GM19324 (cell line): ENCODE data around the gene CFB.
"Not testable (repeated sequence)": the region's sequence is repeated elsewhere in the genome, so short reads cannot be mapped to it uniquely, and the experiment has no call there.

Experiments
- ATAC-seq: cut with Tn5 transposase; IDR thresholded peaks from one replicate; pipeline ENCODE4 v1.9.1; 2021; ENCODE audit warnings: mild to moderate bottlenecking, moderate library complexity; ENCODE audit not compliant: unreplicated experiment, low FRiP score

The CFB gene

DNA sequence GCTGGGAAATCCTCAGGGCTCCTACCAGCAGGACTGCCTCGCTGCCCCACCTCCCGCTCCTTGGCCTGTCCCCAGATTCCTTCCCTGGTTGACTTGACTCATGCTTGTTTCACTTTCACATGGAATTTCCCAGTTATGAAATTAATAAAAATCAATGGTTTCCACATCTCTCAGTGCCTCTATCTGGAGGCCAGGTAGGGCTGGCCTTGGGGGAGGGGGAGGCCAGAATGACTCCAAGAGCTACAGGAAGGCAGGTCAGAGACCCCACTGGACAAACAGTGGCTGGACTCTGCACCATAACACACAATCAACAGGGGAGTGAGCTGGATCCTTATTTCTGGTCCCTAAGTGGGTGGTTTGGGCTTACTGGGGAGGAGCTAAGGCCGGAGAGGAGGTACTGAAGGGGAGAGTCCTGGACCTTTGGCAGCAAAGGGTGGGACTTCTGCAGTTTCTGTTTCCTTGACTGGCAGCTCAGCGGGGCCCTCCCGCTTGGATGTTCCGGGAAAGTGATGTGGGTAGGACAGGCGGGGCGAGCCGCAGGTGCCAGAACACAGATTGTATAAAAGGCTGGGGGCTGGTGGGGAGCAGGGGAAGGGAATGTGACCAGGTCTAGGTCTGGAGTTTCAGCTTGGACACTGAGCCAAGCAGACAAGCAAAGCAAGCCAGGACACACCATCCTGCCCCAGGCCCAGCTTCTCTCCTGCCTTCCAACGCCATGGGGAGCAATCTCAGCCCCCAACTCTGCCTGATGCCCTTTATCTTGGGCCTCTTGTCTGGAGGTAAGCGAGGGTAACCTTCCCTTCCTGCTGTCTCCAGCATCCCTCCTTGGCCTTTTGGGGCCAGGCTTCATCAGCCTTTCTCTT lies at the start of gene CFB:
Gene CFB (plus strand): TSS at position 589 of the 863 bp plus-strand sequence. CDS start 127 bp downstream, at position 716.
- ATAC-seq: no peak

DNA sequence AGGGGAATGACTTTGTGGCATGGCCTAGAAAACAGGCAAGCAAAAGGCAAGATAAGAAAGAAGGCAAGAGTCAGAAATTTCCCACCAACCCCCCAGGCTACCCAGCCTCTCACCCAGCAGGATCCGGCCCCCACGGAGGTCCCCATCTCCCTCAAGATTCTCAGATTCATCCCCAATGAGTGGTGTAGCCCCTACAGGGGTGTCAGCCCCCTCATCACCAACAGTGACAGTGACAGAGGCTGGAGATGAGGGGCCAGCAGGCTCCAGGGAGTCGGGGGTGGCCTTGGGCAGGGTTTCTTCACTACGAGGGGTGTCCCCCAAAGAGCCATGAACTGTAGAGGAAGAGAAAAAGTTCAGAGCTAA lies 49.4 kb upstream of the CFB start:
- ATAC-seq: no peak

DNA sequence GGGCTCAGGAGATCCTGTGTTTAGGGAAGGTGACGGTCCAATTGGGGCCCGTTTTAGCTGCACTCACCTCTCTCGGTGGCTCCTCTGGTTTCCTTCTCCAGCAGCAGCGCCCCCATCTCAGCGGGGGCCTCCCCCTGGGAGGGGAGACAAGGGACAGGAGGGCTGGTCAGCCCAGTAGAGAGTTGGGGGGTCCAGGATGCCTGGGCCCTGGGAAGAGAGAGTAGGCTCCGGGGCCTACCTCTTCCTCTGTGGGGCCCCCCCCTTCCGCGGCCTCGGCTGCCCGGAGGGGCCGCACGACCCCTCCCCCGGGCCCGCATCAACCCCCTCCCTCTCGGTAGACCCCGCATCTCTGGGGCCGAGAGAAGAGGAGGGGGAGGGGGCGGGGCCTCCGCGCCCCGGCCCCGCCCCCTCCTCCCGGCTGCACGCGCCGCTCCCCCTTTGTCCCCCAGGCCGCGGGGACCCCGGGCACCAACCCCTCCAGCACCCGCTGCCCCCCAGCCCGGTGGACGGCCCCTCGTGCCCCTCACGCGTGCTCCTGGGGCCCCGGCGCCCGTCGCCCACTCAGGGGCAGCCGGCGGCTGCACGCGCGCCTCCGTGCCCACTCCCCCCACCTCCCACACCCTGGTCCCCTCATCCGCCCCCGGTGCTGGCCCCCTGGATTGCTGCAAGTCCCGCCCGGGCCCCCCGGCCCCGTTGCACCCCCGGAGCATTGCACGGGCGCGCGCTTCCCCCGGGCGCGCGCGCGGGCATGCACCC lies 48.9 kb upstream of the CFB start:
- no peak for ATAC-seq

DNA sequence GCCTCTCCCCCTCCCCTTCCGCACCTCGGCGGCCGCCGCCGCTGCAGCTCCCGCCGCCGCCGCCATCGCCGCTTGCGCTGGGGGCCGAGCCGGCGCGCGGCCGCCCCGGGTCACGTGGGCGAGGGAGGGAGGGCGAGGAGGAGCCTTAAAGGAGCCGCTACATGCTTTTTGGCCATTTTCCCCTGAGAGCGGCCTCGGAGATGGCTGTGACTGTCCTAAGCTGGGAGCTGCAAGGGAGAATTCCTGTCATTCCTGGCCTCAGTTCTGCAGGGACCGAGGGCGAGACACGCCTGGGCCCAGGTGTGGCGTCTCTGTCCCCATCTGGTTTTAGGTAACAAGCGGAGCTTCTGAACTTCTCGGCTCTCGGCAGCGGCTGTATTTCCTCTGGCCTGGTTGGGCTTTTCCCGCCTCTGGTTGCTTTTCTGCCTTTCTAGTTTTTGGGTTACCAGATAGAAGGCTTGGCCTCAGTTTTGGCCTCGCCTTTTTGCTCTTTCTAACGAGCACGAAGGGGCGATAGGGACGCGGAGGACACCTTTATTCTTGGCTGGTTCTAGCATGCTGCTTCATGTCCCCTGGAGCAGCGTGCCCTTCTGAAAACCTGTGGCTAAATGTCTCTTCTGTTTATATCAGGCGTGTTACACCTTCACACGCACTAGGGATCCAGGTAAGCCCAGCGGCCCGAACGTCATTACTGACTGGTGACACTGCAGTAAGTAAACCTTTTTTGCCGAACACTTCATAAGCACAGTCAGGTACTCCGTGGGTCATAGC lies 48.1 kb upstream of the CFB start, which contains the start of gene EHMT2:
Gene EHMT2 (minus strand): TSS at position 87 of the 771 bp plus-strand sequence. CDS start 21 bp downstream, at position 66.
- ATAC-seq: peak; percentile 47

DNA sequence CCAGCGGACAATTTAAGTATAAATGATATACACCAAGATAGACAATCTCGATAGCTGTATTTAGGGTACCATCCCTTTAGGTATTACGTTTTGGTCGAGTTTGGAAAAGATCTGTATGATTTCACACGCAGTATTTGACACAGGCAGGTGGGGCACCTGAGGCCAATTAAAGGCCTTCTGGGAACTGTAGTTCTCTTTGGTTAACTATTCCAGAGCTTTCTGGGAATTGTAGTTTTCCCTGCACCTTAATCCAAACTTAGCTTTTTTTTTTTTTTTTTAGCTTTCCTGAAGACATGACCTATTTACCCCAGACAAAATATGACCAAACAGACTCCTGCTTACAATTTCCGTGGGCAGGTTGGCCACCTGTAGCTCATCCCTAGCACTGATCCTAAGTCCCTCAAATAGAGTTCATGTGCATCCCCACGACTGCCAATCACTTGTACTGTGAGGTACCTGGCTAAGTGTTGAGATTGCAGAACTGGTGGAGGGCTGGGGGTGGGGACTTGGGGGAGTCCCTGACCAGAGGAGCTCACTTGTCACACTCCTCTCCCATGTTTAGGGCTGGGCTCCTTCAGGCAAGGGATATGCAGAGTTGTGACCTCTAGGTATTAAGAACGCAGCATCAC lies 47.4 kb upstream of the CFB start:
- ATAC-seq: no peak

DNA sequence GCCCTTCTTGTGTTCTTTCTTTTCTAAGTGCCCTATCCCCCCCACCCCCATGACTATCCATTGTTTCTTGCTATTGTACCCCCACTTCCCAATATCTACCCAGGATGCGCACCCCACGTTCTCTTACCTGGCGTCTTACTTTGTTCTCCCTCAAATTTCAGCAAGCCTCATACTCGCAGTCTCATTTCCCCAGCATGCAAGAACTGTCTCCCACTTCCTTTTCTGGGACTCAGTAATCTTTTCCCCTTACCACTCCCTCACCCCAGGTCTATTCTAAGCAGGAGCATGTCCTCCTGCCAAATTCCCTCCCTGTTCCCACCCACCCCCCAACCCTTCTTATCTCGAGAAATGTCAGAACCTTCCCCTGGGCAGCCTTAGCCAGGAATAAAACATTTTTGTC lies 46.7 kb upstream of the CFB start:
- no peak for ATAC-seq

DNA sequence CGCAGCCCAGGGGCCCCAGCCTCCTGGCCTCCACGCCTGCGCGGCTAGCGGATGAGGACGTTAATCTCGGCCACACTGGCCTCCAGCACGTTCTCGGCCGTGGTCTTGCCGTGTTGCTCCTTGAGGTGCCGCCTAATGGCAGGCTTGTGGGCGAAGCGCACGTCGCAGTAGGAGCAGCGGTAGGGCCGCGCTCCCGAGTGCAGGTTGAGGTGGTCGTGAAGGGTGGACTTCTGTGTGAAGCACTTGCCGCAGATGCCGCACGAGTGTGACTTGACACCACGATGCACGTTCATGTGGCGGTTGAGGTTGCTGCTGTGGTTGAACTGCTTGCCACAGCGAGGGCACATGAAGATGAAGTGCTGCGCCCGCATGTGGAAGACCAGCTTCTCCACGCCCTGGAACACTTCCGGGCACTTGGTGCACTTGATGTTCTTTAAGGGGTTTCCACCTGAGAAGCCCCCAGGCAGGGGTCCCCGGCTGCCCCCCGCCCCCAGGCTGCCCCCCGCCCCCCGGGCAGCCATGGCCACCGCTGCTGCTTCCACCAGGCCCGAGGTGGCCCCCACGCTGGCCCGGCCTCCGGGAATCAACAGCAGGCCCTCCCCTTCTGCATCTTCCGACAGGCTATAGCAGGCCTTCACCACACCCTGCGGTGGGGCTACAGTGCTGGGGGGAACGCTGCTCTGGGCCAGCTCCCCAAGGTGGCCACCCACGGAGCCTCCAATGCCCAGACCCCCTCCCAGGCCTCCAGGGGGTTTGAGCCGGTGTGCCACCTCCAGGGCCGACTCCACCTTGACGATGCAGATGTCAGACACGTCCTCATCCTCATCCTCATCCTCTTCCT lies 45.8 kb upstream of the CFB start:
- no peak for ATAC-seq

DNA sequence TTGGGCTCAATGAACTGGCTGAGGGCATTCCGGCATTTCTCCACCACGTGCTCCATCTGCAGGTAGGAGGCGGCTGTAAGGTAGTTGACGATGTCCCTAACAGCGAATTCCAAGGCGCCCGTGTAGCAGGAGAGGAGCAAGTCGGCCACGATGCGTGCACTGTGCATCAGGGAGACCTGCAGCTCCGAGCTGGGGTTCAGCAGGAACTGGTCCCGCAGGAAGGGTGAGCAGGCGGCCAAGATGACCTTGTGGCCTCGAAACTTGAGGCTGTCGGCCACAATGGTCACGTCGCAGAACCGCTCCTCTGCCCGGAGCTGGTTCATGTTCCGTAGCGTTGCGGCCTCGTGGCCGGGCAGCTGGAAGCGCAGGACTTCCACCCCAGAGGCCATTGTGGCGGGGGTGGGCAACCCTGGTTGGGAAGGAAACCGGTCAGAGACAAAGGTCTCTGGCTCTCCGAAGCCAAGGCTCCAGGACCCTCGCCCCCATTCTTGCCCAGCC lies 44.9 kb upstream of the CFB start:
- ATAC-seq: no peak

DNA sequence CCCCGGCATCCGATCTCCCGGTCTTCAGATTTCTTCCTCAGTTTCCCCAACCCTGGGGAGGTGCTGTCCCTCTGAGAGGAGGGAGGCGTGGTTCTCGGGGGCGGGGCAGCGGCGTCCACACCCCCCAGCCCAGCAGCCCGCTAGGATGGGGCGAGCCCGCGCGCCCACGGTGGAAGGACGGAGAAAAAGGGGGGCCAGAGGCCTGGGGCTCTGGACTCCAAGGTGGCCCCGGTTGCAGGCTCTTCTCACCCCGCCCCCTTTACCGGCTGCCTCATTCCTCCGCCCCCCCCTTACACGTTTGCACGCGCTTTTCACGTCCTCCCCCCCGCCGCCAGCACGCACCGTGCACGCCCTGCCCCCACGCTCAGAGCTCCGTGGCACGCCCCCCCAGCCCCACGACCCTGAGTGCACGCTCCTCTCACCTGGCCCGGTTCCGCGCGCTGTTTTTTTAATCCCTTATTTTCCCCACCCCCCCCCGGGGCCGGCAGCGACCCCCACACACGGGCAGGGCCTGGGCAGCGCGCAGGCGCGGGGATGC lies 44.4 kb upstream of the CFB start:
- ATAC-seq: no peak

DNA sequence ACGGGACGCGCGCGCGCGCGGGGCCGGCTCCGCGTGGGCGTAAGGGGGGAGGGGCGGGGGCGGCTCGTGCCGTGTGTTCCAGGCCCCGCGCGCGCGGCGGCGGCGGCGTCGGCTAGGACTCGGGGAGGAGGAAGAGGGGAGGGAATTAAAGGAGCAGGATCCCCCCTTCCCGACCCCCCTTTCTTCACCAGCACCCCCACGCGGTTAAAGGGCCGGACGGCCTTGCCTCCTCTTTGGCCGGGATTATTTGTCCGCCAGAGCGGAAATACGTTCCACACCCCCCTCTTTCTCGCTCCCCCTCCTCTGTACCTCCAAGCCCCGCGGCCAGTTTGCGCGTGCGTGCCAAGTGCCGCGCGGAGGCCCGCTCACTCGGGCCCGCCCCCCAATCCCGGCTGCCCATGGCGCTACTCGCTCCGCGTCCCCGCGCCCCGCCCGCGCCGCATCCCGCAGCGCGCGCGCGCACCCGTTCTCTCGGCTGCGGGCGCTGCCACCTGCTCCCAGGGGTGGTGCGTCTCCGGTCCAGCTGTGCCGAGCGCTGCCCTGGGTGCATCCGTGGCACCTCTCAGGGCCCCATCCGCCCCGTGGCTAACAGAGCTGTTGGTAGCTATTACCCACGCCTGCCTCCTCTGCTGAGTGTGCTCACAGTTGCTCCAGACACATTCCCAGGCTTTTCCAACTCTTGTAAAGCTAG lies 43.8 kb upstream of the CFB start, which contains the start of gene ZBTB12:
Gene ZBTB12 (minus strand): TSS at position 134 of the 691 bp plus-strand sequence. CDS start 781 bp downstream, outside the sequence.
- peak; percentile 65 for ATAC-seq

DNA sequence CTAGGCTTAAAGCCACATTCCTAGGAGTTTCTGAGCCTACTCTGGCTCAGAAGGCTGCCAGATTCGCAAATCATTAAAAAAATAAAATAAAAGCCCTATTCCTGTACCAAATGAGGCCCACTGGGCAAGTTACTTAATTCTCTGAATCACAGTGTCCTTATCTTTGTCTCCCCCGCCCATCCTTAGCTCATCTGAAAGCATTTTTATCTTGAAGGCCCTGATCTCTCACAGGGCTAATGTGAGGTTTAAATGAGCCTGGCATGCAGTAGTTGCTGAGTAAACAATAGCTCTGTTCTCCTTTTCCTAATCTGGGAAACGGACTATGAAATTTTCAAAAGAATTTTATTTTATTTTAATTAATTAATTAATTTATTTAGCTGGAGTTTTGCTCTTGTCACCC lies 41.9 kb upstream of the CFB start:
- ATAC-seq: no peak

DNA sequence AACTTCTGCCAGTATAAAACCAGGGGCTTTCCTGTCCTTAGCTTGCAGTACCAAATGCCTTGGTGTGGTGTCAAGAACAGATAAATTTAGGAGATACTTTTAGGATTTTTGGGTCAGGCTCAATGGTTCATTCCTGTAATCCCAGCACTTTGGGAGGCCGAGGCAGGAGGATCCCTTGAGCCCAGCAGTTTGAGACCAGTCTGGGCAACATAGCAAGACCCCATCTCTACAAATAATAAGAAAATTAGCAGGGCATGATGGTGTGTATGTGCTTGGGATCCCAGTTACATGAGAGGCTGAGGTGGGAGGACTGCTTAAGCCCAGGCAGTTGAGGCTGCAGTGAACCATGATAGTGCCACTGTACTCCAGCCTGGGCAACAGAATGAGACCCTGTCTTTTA lies 40.9 kb upstream of the CFB start:
- ATAC-seq: no peak

DNA sequence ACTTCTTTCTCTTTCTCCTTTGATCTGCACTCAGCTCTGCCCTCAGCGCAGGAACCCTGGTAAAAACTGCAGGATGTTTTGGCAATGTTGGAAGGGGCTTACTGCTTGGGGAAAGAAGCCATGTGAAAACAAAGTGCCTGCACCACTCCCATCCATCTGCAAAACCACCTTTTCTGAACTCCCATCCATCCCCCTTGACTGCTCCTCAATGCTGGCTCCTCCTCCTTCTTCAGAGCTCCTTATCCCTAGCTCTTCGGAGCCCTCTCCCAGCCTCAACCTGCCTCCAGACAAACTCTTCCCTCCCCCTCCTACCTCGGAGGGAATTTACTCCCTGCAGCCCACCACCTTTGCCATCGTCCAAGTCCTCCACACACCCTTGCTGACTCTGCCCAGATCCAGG lies 39.8 kb upstream of the CFB start:
- no peak for ATAC-seq

DNA sequence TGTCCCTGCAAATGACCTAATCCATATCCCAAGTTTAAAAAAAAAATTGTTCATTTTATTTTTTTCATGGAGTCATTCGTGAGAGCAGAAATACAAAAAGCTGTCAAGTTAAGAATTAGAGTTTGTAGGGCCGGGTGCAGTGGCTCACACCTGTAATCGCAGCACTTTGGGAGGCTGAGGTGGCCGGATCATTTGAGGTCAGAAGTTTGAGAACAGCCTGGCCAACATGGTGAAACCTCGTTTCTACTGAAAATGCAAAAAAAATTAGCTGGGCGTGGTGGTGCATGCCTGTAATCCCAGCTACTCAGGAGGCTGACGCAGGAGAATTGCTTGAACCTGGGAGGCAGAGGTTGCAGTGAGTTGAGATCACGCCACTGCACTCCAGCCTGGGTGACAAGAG lies 39.2 kb upstream of the CFB start:
- ATAC-seq: not testable (repeated sequence)

DNA sequence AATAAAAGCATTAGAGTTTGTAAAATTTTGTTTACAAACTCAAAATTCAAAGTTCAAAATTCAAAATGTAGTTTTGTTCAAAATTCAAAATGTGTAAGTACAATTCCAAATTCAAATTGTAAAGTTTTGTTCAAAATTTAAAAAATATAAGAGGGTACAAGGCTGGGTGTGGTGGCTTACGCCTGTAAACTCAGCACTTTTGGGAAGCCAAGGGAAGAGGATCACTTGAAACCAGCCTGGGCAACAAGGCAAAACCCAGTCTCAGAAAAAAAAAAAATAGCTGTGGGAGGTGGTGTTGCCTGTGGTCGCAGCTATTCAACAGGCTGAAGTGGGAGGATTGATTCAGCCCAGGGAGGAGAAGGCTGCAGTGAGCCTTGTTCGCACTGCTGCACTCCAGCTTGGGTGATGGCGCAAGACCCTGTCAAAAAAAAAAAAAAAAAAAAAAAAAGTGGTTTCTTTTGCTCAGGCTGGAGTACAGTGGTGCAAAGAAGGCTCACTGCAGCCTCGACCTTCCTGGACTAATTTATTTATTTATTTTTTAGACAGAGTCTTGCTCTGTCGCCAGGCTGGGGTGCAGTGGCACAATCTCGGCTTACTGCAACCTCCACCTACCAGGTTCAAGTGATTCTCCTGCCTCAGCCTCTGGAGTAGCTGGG lies 38.6 kb upstream of the CFB start:
- no peak for ATAC-seq

DNA sequence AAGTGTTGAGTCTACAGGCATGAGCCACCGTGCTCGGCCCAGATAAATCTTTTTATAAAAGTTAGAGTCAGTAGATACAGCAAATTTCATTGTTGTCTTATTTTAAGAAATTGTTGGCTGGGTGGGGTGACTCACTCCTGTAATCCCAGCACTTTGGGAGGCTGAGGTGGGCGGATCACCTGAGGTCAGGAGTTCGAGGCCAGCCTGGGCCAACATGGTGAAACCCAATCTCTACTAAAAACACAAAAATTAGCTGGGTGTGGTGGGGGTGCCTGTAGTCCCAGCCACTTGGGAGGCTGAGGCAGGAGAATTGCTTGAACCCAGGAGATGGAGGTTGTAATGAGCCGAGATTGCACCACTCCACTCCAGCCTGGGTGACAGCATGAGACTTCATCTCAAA lies 37.6 kb upstream of the CFB start:
- not testable (repeated sequence) for ATAC-seq

DNA sequence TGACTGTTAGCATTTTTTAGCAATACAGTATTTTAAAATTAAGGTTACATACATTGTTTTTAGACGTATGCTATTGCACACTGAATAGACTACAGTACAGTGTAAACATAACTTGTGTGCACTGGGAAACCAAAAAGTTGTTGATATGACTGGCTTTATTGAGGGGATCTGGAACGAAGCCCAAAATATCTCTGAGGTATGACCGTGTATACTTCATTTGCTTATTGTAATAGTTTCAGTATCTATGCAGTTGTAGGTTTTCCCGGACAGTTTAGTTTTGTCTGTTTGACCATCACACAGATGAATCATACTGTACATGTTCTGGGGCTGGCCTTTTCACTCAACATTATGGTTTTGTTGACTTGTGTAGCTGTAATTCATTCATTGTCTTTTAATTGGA lies 37.1 kb upstream of the CFB start:
- ATAC-seq: peak; percentile 62

DNA sequence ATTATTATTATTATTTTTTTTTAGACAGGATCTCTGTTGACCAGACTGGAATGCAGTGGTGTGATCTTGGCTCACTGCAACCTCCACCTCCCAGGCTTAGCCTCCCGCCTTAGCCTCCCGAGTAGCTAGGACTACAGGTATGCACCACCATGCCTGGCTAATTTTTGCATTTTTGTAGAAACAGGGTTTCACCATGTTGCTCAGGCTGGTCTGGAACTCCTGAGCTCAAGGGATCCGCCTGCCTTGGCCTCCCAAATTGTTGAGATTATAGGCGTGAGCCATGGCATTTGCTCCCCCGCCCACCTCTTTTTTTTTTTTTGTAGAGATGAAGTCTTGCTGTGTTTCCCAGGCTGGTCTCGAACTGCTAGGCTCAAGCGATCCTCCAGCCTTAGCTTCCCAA lies 36.6 kb upstream of the CFB start:
- ATAC-seq: not testable (repeated sequence)
